Stimulated activated CD4-positive, alpha-beta T cell treated with anti-CD3 and anti-CD28 coated beads, Interleukin-1b, Interleukin-23, amount 100 ng/mL, for 48 hours (primary cell): ENCODE data around the gene GSK3B.
"Not testable (repeated sequence)": the region's sequence is repeated elsewhere in the genome, so short reads cannot be mapped to it uniquely, and the experiment has no call there.

Source experiments
- DNase-seq: peaks from one replicate; pipeline ENCODE4 v3.0.0-alpha.2; 2020

GSK3B gene

GRCh38 chr3:119924111-119925094 is 169.8 kb downstream of the GSK3B start:
- DNase-seq: no peak

GRCh38 chr3:119918992-119919933 is 175.0 kb downstream of the GSK3B start:
- no peak for DNase-seq

- DNase-seq: no peak
Observed at GRCh38 chr3:119913021-119913420, 181.2 kb downstream of the GSK3B start.

- no peak for DNase-seq
Observed at GRCh38 chr3:119912220-119912619, 182.0 kb downstream of the GSK3B start.

- no peak for DNase-seq
Observed at GRCh38 chr3:119911748-119912147, 182.5 kb downstream of the GSK3B start.

- DNase-seq: no peak
Observed at GRCh38 chr3:119902061-119902460, 192.2 kb downstream of the GSK3B start.

- DNase-seq: no peak
Observed at GRCh38 chr3:119901148-119901547, 193.1 kb downstream of the GSK3B start.

GRCh38 chr3:119899192-119899511 is 195.1 kb downstream of the GSK3B start:
- DNase-seq: no peak

- DNase-seq: no peak
Observed at GRCh38 chr3:119898478-119899191, 195.6 kb downstream of the GSK3B start.

- no peak for DNase-seq
Observed at GRCh38 chr3:119894195-119894594, 200.1 kb downstream of the GSK3B start.

GRCh38 chr3:119893769-119894168 is 200.5 kb downstream of the GSK3B start:
- DNase-seq: no peak

- peak; percentile 14 for DNase-seq
Observed at GRCh38 chr3:119891944-119892721, 202.1 kb downstream of the GSK3B start.

GRCh38 chr3:119888681-119889080 is 205.6 kb downstream of the GSK3B start:
- not testable (repeated sequence) for DNase-seq

- no peak for DNase-seq
Observed at GRCh38 chr3:119885746-119886530, 208.3 kb downstream of the GSK3B start.

GRCh38 chr3:119884161-119884557 is 210.1 kb downstream of the GSK3B start:
- DNase-seq: no peak

- no peak for DNase-seq
Observed at GRCh38 chr3:119883461-119884160, 210.6 kb downstream of the GSK3B start.

GRCh38 chr3:119880966-119881365 is 213.3 kb downstream of the GSK3B start:
- DNase-seq: no peak

GRCh38 chr3:119873646-119874045 is 220.6 kb downstream of the GSK3B start:
- no peak for DNase-seq

- no peak for DNase-seq
Observed at GRCh38 chr3:119872773-119873172, 221.5 kb downstream of the GSK3B start.

GRCh38 chr3:119871571-119871970 is 222.7 kb downstream of the GSK3B start:
- no peak for DNase-seq

GRCh38 chr3:119870512-119870911 is 223.7 kb downstream of the GSK3B start:
- no peak for DNase-seq
